ENCODE measurements around the gene NXPH2.
"Not testable (repeated sequence)": the region's sequence is repeated elsewhere in the genome, so short reads cannot be mapped to it uniquely, and the experiment has no call there.

Gene NXPH2

DNA sequence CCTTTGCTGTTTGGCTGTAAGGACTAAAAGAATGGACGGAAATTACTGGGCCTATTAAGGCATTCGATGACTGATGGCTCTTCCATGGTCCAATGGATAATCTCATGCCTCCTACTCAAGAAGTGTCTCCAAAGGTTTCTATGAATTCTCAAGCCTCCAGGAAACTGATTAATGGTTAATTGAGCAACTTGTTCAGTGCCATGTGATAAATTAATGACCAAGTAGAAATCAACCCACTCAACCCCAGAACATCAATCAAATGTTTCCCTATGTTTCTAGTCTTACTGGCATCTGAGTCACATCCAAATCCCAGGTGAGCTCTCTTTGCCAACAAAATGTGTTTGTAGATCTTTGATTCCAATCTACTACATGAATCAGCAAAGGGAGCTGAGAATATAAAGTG lies 103.6 kb downstream of the NXPH2 start:
- Histone ChIP-seq H3K27me3 (ENCODE audit: control insufficient read depth, insufficient read depth, low read length) (no peaks in the 10 kb centered on the region), H3K9ac (ENCODE audit: low read length) (no peak overlapping the region), H3K4me3 (ENCODE audit: low read depth, low read length) (no peak overlapping the region), H3K36me3 (ENCODE audit: control insufficient read depth, insufficient read depth, low read length) (no peaks in the 10 kb centered on the region), H3K27ac (ENCODE audit: low read depth, low read length) (no peak overlapping the region), H3K4me1 (ENCODE audit: control insufficient read depth, insufficient read depth, low read length) (peaks cover 6% of the 10 kb centered on the region; the same call in 1 of the 2 replicates), H3K9me3 (ENCODE audit: control insufficient read depth, insufficient read depth, low read depth, low read length) (no peaks in the 10 kb centered on the region)

DNA sequence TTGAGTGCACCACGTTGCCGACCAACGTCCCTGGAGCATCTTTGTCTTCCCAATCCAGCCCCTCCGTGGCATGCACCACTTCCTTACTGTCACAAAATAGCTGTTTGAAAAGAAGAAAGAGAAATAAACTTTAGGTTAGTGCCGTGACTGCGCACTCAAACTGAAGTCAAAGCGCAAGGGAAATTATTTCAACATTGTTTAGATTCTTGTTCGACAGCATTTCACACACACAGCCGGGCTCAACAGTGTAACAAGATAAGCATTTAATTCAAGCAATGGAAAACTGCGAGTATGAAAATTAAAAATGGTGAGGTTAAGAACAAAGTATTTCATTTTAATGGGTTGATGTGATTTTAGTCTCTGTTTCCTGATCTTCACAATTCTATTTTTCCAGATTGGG lies 108.6 kb downstream of the NXPH2 start:
- H3K4me1 ChIP-seq (ENCODE audit: control insufficient read depth, insufficient read depth, low read length) = peaks cover 17% of the 10 kb centered on the region
- no peaks in the 10 kb centered on the region for H3K36me3 ChIP-seq (ENCODE audit: control insufficient read depth, insufficient read depth, low read length)
- no peak overlapping the region for H3K9ac ChIP-seq (ENCODE audit: low read length)
- H3K27ac ChIP-seq (ENCODE audit: low read depth, low read length) = no peak overlapping the region
- no peaks in the 10 kb centered on the region for H3K27me3 ChIP-seq (ENCODE audit: control insufficient read depth, insufficient read depth, low read length)
- H3K9me3 ChIP-seq (ENCODE audit: control insufficient read depth, insufficient read depth, low read depth, low read length) = no peaks in the 10 kb centered on the region
- no peak overlapping the region for H3K4me3 ChIP-seq (ENCODE audit: low read depth, low read length)

GRCh38 chr2:138670734-138671133 lies 109.5 kb downstream of the NXPH2 start:
- Histone ChIP-seq H3K4me1 (ENCODE audit: control insufficient read depth, insufficient read depth, low read length) (peaks cover 17% of the 10 kb centered on the region), H3K36me3 (ENCODE audit: control insufficient read depth, insufficient read depth, low read length) (no peaks in the 10 kb centered on the region), H3K27ac (ENCODE audit: low read depth, low read length) (no peak overlapping the region), H3K4me3 (ENCODE audit: low read depth, low read length) (no peak overlapping the region), H3K9me3 (ENCODE audit: control insufficient read depth, insufficient read depth, low read depth, low read length) (no peaks in the 10 kb centered on the region), H3K9ac (ENCODE audit: low read length) (no peak overlapping the region), H3K27me3 (ENCODE audit: control insufficient read depth, insufficient read depth, low read length) (no peaks in the 10 kb centered on the region)

DNA sequence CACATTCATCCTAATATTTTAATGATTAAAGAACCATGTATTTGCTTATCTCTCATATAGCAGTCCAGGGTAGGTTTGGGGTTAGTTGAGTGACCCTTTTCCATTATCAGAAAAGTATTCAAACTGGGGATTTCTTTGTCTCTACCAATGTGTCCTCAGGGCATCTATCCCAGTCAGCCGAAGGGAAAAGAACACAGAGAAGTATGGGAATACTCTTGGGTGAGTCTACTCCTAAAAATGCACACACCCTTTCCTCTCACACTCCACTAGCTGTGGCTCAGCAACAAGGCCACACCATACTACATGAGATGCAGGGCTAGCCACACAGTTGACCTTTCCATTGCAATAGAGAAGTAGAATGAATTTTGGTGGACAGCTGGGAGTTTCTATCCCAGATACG lies 114.3 kb downstream of the NXPH2 start:
- Histone ChIP-seq H3K9ac (ENCODE audit: low read length) (no peak overlapping the region), H3K4me3 (ENCODE audit: low read depth, low read length) (no peak overlapping the region), H3K27me3 (ENCODE audit: control insufficient read depth, insufficient read depth, low read length) (no peaks in the 10 kb centered on the region), H3K9me3 (ENCODE audit: control insufficient read depth, insufficient read depth, low read depth, low read length) (no peaks in the 10 kb centered on the region), H3K27ac (ENCODE audit: low read depth, low read length) (no peak overlapping the region), H3K36me3 (ENCODE audit: control insufficient read depth, insufficient read depth, low read length) (no peaks in the 10 kb centered on the region), H3K4me1 (ENCODE audit: control insufficient read depth, insufficient read depth, low read length) (peaks cover 10% of the 10 kb centered on the region)

GRCh38 chr2:138658187-138658894 lies 121.8 kb downstream of the NXPH2 start:
- Histone ChIP-seq H3K9me3 (ENCODE audit: control insufficient read depth, insufficient read depth, low read depth, low read length) (no peaks in the 10 kb centered on the region), H3K27ac (ENCODE audit: low read depth, low read length) (no peak overlapping the region), H3K9ac (ENCODE audit: low read length) (no peak overlapping the region), H3K4me1 (ENCODE audit: control insufficient read depth, insufficient read depth, low read length) (no peaks in the 10 kb centered on the region), H3K4me3 (ENCODE audit: low read depth, low read length) (no peak overlapping the region), H3K27me3 (ENCODE audit: control insufficient read depth, insufficient read depth, low read length) (no peaks in the 10 kb centered on the region), H3K36me3 (ENCODE audit: control insufficient read depth, insufficient read depth, low read length) (no peaks in the 10 kb centered on the region)

DNA sequence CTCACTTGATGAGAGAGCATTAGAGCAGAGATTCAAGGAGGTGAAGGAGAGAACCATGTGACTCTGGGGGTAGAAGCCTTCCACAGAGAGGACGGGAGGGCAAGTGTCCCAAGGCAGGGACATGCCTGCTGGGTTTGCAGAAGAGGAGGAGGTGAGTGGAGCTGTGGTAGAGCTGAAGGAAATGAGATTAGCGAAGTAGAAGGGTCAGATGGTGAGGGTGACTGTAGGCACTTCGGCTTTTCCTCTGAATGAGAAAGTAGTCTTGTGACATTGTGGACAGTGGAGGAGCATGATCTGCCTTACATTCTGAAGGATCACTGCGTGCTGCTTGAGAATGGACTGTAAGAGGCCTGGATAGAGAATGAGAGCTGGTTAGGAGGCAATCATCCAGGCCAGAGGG lies 126.0 kb downstream of the NXPH2 start:
- H3K27ac ChIP-seq (ENCODE audit: low read depth, low read length) = no peak overlapping the region
- no peak overlapping the region for H3K4me3 ChIP-seq (ENCODE audit: low read depth, low read length)
- no peaks in the 10 kb centered on the region for H3K36me3 ChIP-seq (ENCODE audit: control insufficient read depth, insufficient read depth, low read length)
- peaks cover 10% of the 10 kb centered on the region; the same call in 1 of the 2 replicates for H3K4me1 ChIP-seq (ENCODE audit: control insufficient read depth, insufficient read depth, low read length)
- no peak overlapping the region for H3K9ac ChIP-seq (ENCODE audit: low read length)
- no peaks in the 10 kb centered on the region for H3K9me3 ChIP-seq (ENCODE audit: control insufficient read depth, insufficient read depth, low read depth, low read length)
- H3K27me3 ChIP-seq (ENCODE audit: control insufficient read depth, insufficient read depth, low read length) = no peaks in the 10 kb centered on the region

GRCh38 chr2:138652378-138652777 lies 127.8 kb downstream of the NXPH2 start:
- Histone ChIP-seq H3K9me3 (ENCODE audit: control insufficient read depth, insufficient read depth, low read depth, low read length) (no peaks in the 10 kb centered on the region), H3K4me1 (ENCODE audit: control insufficient read depth, insufficient read depth, low read length) (peaks cover 20% of the 10 kb centered on the region), H3K27me3 (ENCODE audit: control insufficient read depth, insufficient read depth, low read length) (no peaks in the 10 kb centered on the region), H3K4me3 (ENCODE audit: low read depth, low read length) (no peak overlapping the region), H3K27ac (ENCODE audit: low read depth, low read length) (no peak overlapping the region), H3K9ac (ENCODE audit: low read length) (no peak overlapping the region), H3K36me3 (ENCODE audit: control insufficient read depth, insufficient read depth, low read length) (no peaks in the 10 kb centered on the region)

DNA sequence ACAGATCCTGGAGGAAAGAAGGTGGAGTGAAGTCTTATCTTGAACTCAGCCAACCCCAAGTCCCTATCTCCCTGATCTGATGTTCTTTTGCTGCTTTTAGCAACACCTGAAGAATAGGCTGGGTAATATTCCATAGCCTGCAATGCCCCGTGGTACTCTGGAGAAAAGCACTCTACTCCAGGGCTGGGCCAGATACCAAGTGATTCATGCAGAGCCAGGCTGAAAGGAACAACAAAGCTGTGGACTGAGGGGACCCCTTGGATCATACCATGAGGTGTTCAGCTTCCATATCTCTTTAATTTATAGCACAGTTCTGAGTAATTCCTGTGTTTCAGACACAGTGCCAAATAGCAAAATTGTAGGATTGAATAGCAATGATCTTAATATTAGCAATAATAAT lies 130.6 kb downstream of the NXPH2 start:
- no peaks in the 10 kb centered on the region for H3K36me3 ChIP-seq (ENCODE audit: control insufficient read depth, insufficient read depth, low read length)
- H3K9me3 ChIP-seq (ENCODE audit: control insufficient read depth, insufficient read depth, low read depth, low read length) = no peaks in the 10 kb centered on the region
- no peak overlapping the region for H3K9ac ChIP-seq (ENCODE audit: low read length)
- peaks cover 20% of the 10 kb centered on the region for H3K4me1 ChIP-seq (ENCODE audit: control insufficient read depth, insufficient read depth, low read length)
- no peaks in the 10 kb centered on the region for H3K27me3 ChIP-seq (ENCODE audit: control insufficient read depth, insufficient read depth, low read length)
- no peak overlapping the region for H3K27ac ChIP-seq (ENCODE audit: low read depth, low read length)
- no peak overlapping the region for H3K4me3 ChIP-seq (ENCODE audit: low read depth, low read length)

DNA sequence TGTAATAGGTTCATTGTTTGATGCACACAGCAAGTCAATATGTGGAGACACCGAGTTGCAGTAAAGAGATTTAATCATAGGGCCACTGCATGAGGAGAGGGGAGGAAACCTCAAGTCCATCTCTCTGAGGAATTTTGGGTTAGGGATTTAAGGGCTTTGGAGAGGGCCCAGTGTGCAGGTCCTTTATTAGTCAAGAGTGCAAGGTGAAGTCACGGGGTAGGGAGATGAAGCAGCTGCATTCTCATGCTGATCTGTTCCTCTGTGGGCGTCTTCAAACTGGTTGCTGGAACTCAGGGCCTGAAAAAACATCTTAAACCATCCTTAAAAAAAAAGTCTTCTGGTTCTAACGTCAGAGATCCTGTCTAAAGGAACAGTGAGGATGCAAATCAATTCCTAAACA lies 131.6 kb downstream of the NXPH2 start:
- no peak overlapping the region for H3K9ac ChIP-seq (ENCODE audit: low read length)
- H3K36me3 ChIP-seq (ENCODE audit: control insufficient read depth, insufficient read depth, low read length) = no peaks in the 10 kb centered on the region
- no peaks in the 10 kb centered on the region for H3K9me3 ChIP-seq (ENCODE audit: control insufficient read depth, insufficient read depth, low read depth, low read length)
- H3K4me1 ChIP-seq (ENCODE audit: control insufficient read depth, insufficient read depth, low read length) = peaks cover 20% of the 10 kb centered on the region
- H3K27ac ChIP-seq (ENCODE audit: low read depth, low read length) = no peak overlapping the region
- no peaks in the 10 kb centered on the region for H3K27me3 ChIP-seq (ENCODE audit: control insufficient read depth, insufficient read depth, low read length)
- no peak overlapping the region; the same call in 1 of the 2 replicates for H3K4me3 ChIP-seq (ENCODE audit: low read depth, low read length)

- not testable (repeated sequence) for H3K9ac ChIP-seq (ENCODE audit: low read length); H3K27ac ChIP-seq (ENCODE audit: low read depth, low read length); H3K4me3 ChIP-seq (ENCODE audit: low read depth, low read length); H3K36me3 ChIP-seq (ENCODE audit: control insufficient read depth, insufficient read depth, low read length); H3K9me3 ChIP-seq (ENCODE audit: control insufficient read depth, insufficient read depth, low read depth, low read length); H3K27me3 ChIP-seq (ENCODE audit: control insufficient read depth, insufficient read depth, low read length)
- H3K4me1 ChIP-seq (ENCODE audit: control insufficient read depth, insufficient read depth, low read length) = peaks cover 16% of the 10 kb centered on the region
These were observed 135.4 kb downstream of the NXPH2 start for GRCh38 chr2:138644776-138645175.

DNA sequence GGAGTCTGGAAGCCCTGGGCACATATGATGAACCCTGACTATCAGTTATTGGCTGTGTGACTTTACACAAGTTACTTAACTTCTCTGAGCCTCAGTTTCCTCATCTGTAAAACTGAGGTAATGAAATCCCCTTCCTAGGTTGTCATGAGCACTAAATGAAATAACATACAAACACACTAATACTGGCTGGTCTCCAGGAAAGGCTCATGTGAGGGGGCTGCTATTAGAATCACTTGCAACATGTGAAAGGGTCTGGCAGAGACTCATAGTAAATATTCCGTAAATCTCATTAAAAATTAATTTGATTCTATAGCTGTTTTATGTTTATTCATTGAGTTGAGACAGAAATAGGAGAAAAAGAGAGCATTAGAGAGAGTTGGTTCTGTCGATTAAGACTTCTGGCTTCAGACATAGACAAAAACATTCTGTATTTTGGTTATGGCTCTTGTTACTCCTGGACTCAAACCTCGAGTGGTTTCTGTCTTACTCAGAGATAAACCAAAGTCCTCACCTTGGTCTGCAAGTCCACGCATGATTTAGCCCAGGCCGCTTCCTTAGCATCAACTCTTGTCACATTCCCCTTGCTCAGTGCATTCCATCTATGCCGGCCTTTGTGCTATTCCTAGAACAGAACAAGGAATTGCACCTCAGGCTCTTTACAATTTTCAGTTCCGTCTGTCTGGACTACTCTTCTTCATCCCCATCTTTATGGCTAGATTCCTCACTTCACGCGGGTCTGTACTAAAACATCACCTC lies 139.1 kb downstream of the NXPH2 start:
- H3K36me3 ChIP-seq (ENCODE audit: control insufficient read depth, insufficient read depth, low read length) = no peaks in the 10 kb centered on the region
- no peaks in the 10 kb centered on the region for H3K27me3 ChIP-seq (ENCODE audit: control insufficient read depth, insufficient read depth, low read length)
- no peak overlapping the region for H3K9ac ChIP-seq (ENCODE audit: low read length)
- no peak overlapping the region for H3K27ac ChIP-seq (ENCODE audit: low read depth, low read length)
- H3K9me3 ChIP-seq (ENCODE audit: control insufficient read depth, insufficient read depth, low read depth, low read length) = no peaks in the 10 kb centered on the region
- H3K4me3 ChIP-seq (ENCODE audit: low read depth, low read length) = no peak overlapping the region
- no peaks in the 10 kb centered on the region for H3K4me1 ChIP-seq (ENCODE audit: control insufficient read depth, insufficient read depth, low read length)
